ENCODE measurements around the gene C21orf91. TPM values are rescaled to one million over a fixed set of nuclear protein-coding genes. Genes with fewer than 3 reads are reported as not detected.

C21orf91 gene
- 10 to 100 TPM in 7 of 8 experiments, 1 to 10 TPM in 1; 5.9 to 22.2 (median 12.6) TPM for total RNA-seq

GRCh38 chr21:17819114-17819876 is at the start of gene C21orf91:
TSS of gene C21orf91 (minus strand) at chr21:17819356. CDS start at chr21:17818318, 1,038 bp downstream.
- Histone ChIP-seq H3K4me1 (replicated peaks in 1 of 2) (peaks cover 3 to 13% of the 10 kb centered on the region in 2 donors), H3K4me3 (peak within 1 kb of the TSS; percentile 66 to 97 (median 94)), H3K27ac (peak within 1 kb of the TSS; percentile 99)
- WGBS, 10 experiments: 0% methylated on average over 1 to 6 of the region's 78 CpGs; no CpG with 5 or more reads in 7 of the 10 experiments
- in situ Hi-C loops (cut with MboI; ENCODE audit: low pct_unique_long_range_greater_than_20kb in 2 of 9, low sequenced_read_pairs in 9 of 9, unreplicated experiment in 9 of 9): no loop called here
- ATAC-seq (replicated peaks in 6 of 8): peak; percentile 93 to 96 (median 96)

- 0 to 83% (median 27%) methylated on average over 2 of the region's 2 CpGs; no CpG with 5 or more reads in 5 of the 10 experiments for WGBS, 10 experiments
- H3K4me1 ChIP-seq (replicated peaks in 1 of 2): no peaks in the 10 kb centered on the region
- no peak overlapping the region for H3K4me3 ChIP-seq
- in situ Hi-C loops (cut with MboI; ENCODE audit: low pct_unique_long_range_greater_than_20kb in 2 of 9, low sequenced_read_pairs in 9 of 9, unreplicated experiment in 9 of 9): no loop called here
- no peak for ATAC-seq (replicated peaks in 6 of 8)
- no peak overlapping the region for H3K27ac ChIP-seq
Measured at GRCh38 chr21:17866590-17866989, 47.4 kb upstream of the C21orf91 start.

- Histone ChIP-seq H3K4me1 (replicated peaks in 1 of 2) (peaks cover 2 to 3% of the 10 kb centered on the region in 2 donors), H3K4me3 (no peak overlapping the region), H3K27ac (no peak overlapping the region)
- 0 to 60% (median 26%) methylated on average over 1 of the region's 1 CpG; no CpG with 5 or more reads in 4 of the 10 experiments for WGBS, 10 experiments
- no peak for ATAC-seq (replicated peaks in 6 of 8)
- in situ Hi-C loops (cut with MboI; ENCODE audit: low pct_unique_long_range_greater_than_20kb in 2 of 9, low sequenced_read_pairs in 9 of 9, unreplicated experiment in 9 of 9): no loop called here
Measured at GRCh38 chr21:17859661-17860060, 40.5 kb upstream of the C21orf91 start.

DNA sequence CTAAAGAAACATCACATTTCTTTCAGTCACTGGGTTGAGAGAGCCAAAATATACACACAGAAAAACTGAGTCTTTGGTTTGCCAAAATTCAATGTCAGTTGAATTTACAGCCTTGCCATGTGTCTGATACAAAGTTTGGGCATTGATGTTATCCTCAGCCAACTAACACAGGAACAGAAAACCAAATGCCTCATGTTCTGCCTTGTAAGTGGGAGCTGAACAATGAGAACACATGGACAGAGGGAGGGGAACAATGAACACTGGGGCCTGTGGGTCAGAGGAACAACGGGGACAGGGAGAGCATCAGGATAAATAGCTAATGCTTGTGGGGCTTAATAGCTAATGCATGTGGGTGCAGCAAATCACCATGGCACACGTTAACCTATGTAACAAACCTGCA is 39.6 kb upstream of the C21orf91 start:
- Histone ChIP-seq H3K27ac (no peak overlapping the region), H3K4me3 (no peak overlapping the region), H3K4me1 (replicated peaks in 1 of 2) (peaks cover 2 to 3% of the 10 kb centered on the region in 2 donors)
- WGBS, 10 experiments: 0 to 80% (median 33%) methylated on average over 1 to 2 of the region's 2 CpGs; no CpG with 5 or more reads in 3 of the 10 experiments
- in situ Hi-C loops (cut with MboI; ENCODE audit: low pct_unique_long_range_greater_than_20kb in 2 of 9, low sequenced_read_pairs in 9 of 9, unreplicated experiment in 9 of 9): no loop called here
- ATAC-seq (replicated peaks in 6 of 8): peak in 2 of 8 experiments; percentile 23 to 37

- Histone ChIP-seq H3K27ac (no peak overlapping the region), H3K4me3 (no peak overlapping the region), H3K4me1 (replicated peaks in 1 of 2) (peaks cover 2 to 3% of the 10 kb centered on the region in 2 donors)
- in situ Hi-C loops (cut with MboI; ENCODE audit: low pct_unique_long_range_greater_than_20kb in 2 of 9, low sequenced_read_pairs in 9 of 9, unreplicated experiment in 9 of 9): no loop called here
- peak in 2 of 8 experiments; percentile 41 to 58 for ATAC-seq (replicated peaks in 6 of 8)
- WGBS, 10 experiments: 9 to 94% (median 71%) methylated on average over 1 to 3 of the region's 3 CpGs; no CpG with 5 or more reads in 2 of the 10 experiments
Measured at GRCh38 chr21:17854745-17855144, 35.6 kb upstream of the C21orf91 start.

- H3K27ac ChIP-seq: no peak overlapping the region
- in situ Hi-C loops (cut with MboI; ENCODE audit: low pct_unique_long_range_greater_than_20kb in 2 of 9, low sequenced_read_pairs in 9 of 9, unreplicated experiment in 9 of 9): no loop called here
- peaks cover under 1 to 3% of the 10 kb centered on the region in 2 donors for H3K4me1 ChIP-seq (replicated peaks in 1 of 2)
- 22 to 88% (median 54%) methylated on average over 1 to 9 of the region's 9 CpGs for WGBS, 10 experiments
- ATAC-seq (replicated peaks in 6 of 8): no peak
- no peak overlapping the region for H3K4me3 ChIP-seq
Measured at GRCh38 chr21:17853393-17854275, 34.5 kb upstream of the C21orf91 start.

DNA sequence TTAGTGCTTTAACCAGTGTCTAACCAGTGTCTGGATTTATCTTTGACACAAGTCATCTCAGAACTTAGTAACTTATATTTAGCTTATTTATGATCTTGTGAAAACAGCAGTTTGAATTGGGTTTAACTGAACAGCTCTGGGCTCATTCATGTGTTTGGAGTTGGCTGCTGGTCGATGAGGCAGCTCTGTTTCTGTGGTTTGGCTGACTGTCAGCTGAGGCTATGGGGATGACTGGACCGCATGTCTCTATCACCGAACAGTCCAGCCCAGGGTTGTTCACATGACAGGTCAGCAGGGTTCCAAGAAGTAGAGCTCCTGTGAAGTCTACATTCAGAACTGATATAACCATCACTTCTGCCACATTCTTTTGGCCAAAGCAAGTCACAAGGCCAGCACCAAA is 29.1 kb upstream of the C21orf91 start:
- in situ Hi-C loops (cut with MboI; ENCODE audit: low pct_unique_long_range_greater_than_20kb in 2 of 9, low sequenced_read_pairs in 9 of 9, unreplicated experiment in 9 of 9): no loop called here
- no peaks in the 10 kb centered on the region for H3K4me1 ChIP-seq (replicated peaks in 1 of 2)
- ATAC-seq (replicated peaks in 6 of 8): peak in 2 of 8 experiments; percentile 91
- WGBS, 10 experiments: 0 to 69% (median 50%) methylated on average over 1 to 3 of the region's 3 CpGs; no CpG with 5 or more reads in 1 of the 10 experiments
- no peak overlapping the region for H3K4me3 ChIP-seq
- H3K27ac ChIP-seq: no peak overlapping the region

DNA sequence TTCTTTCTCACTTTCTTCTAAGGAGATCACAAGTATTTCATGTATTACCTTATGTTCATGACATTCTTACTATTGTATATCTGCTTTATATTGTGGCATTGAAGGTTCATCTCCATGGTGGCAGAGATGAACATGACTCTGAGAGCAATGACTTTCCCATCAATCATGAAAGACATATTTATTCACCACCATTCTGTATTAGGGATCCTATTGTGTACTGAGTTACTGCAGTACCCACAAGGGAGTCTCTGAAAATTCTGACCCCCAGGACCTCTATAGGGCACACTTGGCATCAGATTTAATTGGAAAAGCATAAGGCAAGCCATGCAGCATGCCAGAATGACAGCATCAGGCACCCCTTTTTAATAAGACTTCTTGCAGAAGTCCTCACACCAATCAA is 21.9 kb upstream of the C21orf91 start:
- H3K4me3 ChIP-seq: no peak overlapping the region
- no peak overlapping the region for H3K27ac ChIP-seq
- peak in 5 of 8 experiments; percentile 36 to 88 (median 40) for ATAC-seq (replicated peaks in 6 of 8)
- peaks cover 15 to 17% of the 10 kb centered on the region in 2 donors for H3K4me1 ChIP-seq (replicated peaks in 1 of 2)
- in situ Hi-C loops (cut with MboI; ENCODE audit: low pct_unique_long_range_greater_than_20kb in 2 of 9, low sequenced_read_pairs in 9 of 9, unreplicated experiment in 9 of 9): no loop called here

DNA sequence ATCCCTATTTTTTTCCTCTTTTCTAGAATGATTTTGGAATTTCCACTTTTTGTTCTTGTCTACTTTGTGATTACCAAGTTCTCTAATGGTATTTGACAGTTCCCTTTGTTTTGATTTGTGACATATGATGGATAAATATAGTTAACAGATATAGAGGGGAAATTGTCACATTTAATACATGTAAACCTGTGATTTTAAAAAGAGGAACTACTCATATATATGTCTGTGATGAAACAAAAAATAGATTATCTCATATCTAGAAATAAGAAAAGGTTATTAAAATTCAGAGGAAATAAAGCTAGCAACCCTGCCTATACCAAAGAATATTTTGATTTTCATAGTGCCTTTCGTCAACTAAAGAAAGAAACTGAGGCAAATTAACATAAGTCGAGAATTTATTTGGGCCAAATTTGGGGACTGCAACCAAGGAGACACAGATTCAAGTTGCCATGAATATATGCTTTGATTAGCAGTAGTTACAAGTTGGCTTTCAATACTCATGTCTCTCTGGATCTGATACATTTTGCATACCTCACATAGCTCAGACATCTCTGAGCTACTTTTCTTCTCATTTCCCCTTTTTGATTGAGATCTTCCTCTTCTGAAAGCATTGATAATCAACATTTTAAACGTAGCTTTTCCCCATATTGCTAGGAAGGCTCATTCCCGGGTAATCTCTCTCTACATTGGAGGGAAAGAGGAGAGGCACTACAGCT is 15.6 kb upstream of the C21orf91 start:
- no peak overlapping the region for H3K4me3 ChIP-seq
- no peak for ATAC-seq (replicated peaks in 6 of 8)
- H3K4me1 ChIP-seq (replicated peaks in 1 of 2): no peaks in the 10 kb centered on the region
- in situ Hi-C loops (cut with MboI; ENCODE audit: low pct_unique_long_range_greater_than_20kb in 2 of 9, low sequenced_read_pairs in 9 of 9, unreplicated experiment in 9 of 9): no loop called here
- H3K27ac ChIP-seq: no peak overlapping the region
- 20 to 92% (median 58%) methylated on average over 2 to 4 of the region's 4 CpGs; no CpG with 5 or more reads in 1 of the 10 experiments for WGBS, 10 experiments

DNA sequence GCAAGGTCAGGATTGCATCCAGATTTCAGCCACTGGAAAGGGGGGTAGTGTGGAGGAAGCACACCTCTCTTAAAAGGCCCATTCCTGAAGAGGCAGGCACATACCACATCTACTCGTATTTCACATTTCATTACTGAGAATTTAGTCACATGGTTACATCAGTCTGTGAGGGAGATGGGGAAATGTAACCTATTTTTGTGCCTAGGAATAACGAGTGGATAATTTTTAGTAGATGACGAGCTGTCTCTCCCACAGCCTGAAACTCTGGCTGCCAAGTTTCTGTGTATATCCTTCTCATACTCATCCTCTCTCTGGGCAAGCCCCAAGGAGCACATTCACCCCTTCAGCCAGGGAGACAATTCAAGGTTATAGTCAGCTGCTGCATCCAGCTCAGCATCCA is 10.3 kb upstream of the C21orf91 start:
- 0 to 100% (median 60%) methylated on average over 1 to 3 of the region's 3 CpGs; no CpG with 5 or more reads in 3 of the 10 experiments for WGBS, 10 experiments
- Histone ChIP-seq H3K4me1 (replicated peaks in 1 of 2) (no peaks in the 10 kb centered on the region), H3K4me3 (no peak overlapping the region), H3K27ac (no peak overlapping the region)
- in situ Hi-C loops (cut with MboI; ENCODE audit: low pct_unique_long_range_greater_than_20kb in 2 of 9, low sequenced_read_pairs in 9 of 9, unreplicated experiment in 9 of 9): no loop called here
- no peak for ATAC-seq (replicated peaks in 6 of 8)

DNA sequence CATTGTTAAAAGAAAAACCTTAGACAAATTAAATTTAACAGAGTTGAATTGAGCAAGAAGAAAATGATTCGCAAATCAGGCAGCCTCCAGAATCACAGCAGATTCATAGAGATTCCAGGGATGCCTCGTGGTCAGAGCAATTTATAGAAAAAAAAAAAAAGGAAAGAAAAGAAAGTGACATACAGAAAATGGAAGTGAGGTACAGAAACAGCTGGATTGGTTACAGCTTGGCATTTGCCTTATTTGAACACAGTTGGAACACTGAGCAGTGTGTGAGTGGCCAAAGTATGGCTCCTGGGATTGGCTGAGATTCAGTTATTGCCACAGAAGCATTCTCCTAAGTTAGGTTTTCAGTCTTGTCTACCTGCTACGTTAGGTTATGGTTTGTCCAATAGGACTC is 9.1 kb upstream of the C21orf91 start:
- ATAC-seq (replicated peaks in 6 of 8): no peak
- H3K4me1 ChIP-seq (replicated peaks in 1 of 2): no peaks in the 10 kb centered on the region
- no peak overlapping the region for H3K27ac ChIP-seq
- H3K4me3 ChIP-seq: no peak overlapping the region
- in situ Hi-C loops (cut with MboI; ENCODE audit: low pct_unique_long_range_greater_than_20kb in 2 of 9, low sequenced_read_pairs in 9 of 9, unreplicated experiment in 9 of 9): no loop called here
- 8 to 78% (median 59%) methylated on average over 1 to 3 of the region's 3 CpGs for whole genome bisulfite sequencing, 10 experiments

GRCh38 chr21:17823846-17824245 is 4.7 kb upstream of the C21orf91 start:
- in situ Hi-C loops (cut with MboI; ENCODE audit: low pct_unique_long_range_greater_than_20kb in 2 of 9, low sequenced_read_pairs in 9 of 9, unreplicated experiment in 9 of 9): no loop called here
- 15 to 100% (median 83%) methylated on average over 1 to 6 of the region's 6 CpGs for WGBS, 10 experiments
- Histone ChIP-seq H3K27ac (no peak overlapping the region), H3K4me3 (no peak overlapping the region), H3K4me1 (replicated peaks in 1 of 2) (peaks cover 0 to 3% of the 10 kb centered on the region in 2 donors)
- ATAC-seq (replicated peaks in 6 of 8): no peak

Data from motor neuron (in vitro differentiated cells).